ENCODE data around the gene HIC2. TPM values are rescaled to one million over a fixed set of nuclear protein-coding genes. Genes with fewer than 3 reads are reported as not detected.
"Not testable (repeated sequence)": the region's sequence is repeated elsewhere in the genome, so short reads cannot be mapped to it uniquely, and the experiment has no call there.

HIC2 gene
- total RNA-seq, 1 donor from 2014 or later, result 2.7 TPM

DNA sequence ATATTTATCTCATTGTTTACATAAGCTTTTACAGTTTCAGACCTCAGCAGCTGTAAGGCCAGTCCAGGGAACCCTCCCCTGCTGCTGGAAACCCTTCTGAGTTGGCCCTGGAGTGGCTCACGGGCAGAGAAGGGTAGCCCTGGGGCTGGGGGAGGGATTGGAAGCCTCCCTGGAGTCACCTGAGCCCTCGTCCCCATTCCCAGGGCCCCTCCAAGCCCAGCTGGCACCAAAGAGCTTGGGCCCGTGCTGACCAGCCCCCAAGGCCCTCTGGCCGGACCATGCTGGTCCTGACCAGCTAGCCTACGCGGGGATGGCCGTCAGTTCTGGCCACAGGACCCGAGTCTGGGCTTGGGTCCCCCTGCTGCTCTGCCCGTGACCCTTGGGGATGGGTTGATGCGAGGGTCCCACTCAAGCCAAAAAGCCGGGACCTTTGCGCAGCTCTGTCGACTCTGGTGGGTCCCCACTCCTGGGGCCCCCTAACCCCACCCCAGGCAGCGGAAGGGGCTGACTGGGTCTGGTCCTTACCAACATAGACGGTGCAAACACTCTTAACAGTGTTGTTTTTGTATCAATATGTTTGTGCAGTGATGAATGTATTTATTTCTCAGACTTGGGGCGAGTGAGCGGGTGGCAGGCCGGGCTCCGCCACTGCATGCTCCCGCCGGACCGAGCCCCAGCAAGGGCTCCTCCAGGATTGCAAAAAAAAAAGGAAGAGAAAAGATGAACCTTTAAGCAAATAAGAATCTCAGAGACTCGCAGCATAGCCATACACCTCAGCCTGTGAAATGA lies 32.6 kb downstream of the HIC2 start:
- DNase-seq (ENCODE audit: low read depth), result no peak

DNA sequence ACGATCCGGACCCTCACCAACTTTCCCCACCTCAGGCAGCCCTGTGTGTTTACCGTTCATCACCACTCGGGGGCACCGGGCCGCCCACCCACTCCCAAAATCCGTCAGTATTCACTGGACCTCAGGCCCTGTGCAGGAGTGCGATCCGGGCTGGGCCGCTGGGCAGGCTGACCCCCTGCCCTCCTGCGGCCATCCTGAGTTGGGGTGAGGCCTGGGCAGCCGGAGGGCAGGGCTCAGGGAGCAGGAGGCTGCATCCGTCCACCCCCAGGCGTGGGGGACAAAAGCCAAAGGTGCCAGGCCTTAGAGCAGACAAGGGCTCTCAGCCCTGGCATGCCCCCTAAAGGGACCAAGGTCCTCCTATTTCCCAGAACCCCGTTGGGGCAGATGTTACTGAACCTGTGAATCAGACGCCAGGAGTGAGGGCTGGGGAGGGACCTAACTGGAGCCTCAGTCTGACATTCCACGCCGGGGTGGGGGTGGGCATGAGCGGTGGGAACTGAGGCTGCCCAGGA lies 33.2 kb downstream of the HIC2 start:
- no peak for DNase-seq (ENCODE audit: low read depth)

- no peak for DNase-seq (ENCODE audit: low read depth)
Measured at GRCh38 chr22:21450858-21451353, 33.7 kb downstream of the HIC2 start.

GRCh38 chr22:21451545-21452520 lies 34.7 kb downstream of the HIC2 start:
- DNase-seq (ENCODE audit: low read depth), result no peak

DNA sequence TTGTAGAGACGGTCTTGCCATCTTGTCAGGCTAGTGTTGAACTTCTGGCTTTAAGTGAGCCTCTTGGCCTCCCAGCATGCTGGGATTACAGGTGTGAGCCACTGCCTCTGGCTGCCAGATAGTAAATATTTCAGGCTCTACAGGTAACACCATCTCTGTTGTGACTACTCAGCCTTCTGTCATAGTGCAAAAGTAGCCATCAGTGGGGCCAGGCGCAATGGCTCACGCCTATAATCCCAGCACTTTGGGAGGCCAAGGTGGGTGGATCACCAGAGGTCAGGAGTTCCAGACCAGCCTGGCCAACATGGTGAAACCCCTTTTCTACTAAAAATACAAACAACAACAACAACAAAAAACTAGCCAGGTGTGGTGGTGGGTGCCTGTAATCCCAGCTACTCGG lies 35.5 kb downstream of the HIC2 start:
- not testable (repeated sequence) for DNase-seq (ENCODE audit: low read depth)

DNA sequence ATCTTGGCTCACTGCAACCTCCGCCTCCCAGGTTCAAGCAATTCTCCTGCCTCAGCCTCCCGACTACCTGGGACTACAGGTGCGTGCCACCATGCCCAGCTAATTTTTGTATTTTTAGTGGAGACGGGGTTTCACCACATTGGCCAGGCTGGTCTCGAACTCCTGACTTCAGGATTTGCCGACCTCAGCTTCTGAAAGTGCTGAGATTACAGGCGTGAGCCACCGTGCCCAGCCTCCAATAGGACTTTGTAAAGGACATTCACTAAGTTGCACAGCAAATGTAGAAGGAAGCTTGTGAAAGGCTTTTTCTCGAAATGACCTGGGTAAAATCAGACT lies 37.8 kb downstream of the HIC2 start:
- not testable (repeated sequence) for DNase-seq (ENCODE audit: low read depth)

- DNase-seq (ENCODE audit: low read depth), result no peak
Measured at GRCh38 chr22:21455334-21456089, 38.3 kb downstream of the HIC2 start.

DNA sequence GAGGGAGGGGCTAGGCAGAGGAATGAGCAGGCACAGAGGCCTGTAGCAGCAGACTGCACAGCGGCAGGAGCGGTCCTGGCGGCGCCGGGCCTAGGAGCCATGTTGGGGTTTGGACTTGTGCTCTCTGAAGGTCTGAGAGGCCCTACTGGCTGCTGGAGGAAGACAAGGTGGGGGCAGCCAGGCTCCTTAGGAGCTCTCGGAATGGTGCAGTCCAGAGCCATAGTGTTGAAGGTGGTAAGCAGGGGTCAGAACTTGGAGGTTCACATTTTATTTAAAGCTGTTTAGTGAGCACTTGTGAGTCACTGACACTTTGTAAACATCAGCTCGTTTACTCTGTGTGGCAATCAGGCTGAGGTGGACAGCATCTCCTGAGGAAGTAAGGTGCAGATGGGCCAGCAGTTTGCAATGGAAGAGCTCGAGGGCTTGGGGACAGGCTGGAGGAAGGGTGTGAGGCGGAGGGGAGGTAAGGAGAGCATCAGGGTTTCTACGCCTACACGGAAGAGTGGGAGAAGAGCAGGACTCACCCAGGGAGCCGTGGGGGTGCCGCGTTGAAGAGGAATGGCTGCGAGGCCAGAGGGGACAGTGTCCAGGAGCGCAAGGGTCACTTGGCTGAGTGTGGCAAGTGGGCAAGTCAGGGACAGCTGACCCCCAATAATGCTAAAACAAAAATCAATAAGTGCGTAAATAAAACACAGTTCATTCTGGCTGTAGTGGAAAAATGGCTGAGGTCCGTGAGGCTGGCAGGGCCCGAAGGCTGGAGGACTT lies 40.0 kb downstream of the HIC2 start:
- DNase-seq (ENCODE audit: low read depth), result peak; percentile 6

GRCh38 chr22:21462672-21463071 lies 45.5 kb downstream of the HIC2 start:
- DNase-seq (ENCODE audit: low read depth), result not testable (repeated sequence)

DNA sequence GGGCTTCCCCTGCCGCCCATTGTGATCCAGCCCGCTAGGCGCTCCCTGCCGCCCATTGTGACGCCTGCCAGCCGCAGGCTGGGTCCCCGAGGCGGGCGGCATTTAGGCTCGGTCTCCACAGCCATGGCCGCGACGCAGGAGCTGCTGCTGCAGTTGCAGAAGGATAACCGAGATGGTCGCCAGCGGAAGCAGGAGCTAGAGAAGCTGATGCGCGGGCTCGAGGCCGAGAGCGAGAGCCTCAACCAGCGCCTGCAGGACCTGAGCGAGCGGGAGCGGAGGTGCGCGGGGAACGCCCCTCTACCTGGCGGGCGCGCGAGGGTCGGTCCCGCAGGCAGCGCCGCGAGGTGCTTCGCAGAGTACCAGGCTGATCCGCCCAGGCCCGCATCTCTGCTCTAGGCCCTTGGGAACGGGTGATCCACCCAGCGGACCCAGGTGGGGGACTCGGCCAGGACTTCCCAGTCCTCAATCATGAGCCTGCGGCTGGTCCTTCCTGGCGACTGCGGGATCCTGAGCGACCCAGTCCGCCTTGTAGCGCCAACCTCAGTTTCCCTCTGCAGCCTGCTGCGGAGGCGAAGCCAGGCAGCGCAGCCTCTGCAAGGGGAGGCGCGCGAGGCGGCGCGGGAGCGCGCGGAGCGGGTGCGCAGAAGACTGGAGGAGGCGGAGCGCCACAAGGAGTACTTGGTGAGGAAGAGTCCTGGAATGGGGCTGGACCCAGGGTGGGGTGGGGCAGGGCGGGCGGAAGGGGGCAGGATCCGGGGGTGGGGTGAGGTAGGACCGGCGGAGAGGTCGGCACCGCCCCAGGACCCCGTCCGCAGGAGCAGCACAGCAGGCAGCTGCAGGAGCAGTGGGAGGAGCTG lies 50.4 kb downstream of the HIC2 start, which contains the start of gene TMEM191C:
Gene TMEM191C, plus strand, starts transcription at position 51 of the 857 bp plus-strand sequence. Its CDS starts 73 bp downstream, at position 124.
- not testable (repeated sequence) for DNase-seq (ENCODE audit: low read depth)

DNA sequence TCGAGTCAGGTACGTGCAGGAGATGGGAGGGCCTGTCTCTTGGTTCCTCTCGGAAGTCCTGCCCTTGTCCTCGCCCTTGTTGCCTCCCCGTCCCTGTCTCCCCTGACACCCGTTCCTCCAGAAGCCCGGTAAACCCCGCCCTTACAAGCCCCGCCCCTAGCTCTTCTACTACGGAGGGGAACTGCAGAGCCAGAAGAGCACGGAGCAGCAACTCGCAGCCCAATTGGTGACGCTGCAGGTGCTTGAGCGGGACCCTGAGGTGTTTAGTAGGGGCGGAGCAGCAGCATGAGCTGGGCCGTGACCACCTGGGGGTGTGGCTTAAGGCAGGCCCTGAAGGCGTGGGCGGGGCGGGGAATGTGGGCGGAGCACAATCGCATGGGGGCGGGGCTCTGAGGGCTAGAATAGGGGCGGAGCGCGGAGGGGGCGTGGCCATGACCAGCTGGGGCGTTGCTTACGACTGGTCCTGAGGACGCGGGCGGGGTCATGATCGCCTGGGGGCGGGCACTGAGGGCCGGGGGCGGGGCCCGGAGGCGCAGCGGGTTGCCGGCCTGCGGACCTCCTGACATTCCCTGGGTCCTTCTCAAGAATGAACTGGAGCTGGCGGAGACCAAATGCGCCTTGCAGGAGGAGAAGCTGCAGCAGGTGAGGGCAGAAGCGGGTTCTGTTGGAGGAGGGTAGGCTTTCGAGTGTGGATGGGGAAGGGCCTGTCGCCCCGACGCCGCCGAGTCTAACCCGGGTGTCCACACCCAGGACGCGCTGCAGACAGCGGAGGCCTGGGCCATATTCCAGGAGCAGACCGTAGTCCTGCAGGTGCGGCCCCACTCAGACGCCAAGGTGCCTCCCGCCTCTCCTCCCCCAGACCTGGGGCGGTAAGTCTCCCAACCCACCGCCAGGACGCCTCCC lies 51.3 kb downstream of the HIC2 start:
- peak; percentile 75 for DNase-seq (ENCODE audit: low read depth)

- DNase-seq (ENCODE audit: low read depth), result not testable (repeated sequence)
Measured at GRCh38 chr22:21469097-21469994, 52.2 kb downstream of the HIC2 start.

GRCh38 chr22:21472984-21473383 lies 55.8 kb downstream of the HIC2 start:
- DNase-seq (ENCODE audit: low read depth), result not testable (repeated sequence)

- not testable (repeated sequence) for DNase-seq (ENCODE audit: low read depth)
Measured at GRCh38 chr22:21473664-21474063, 56.5 kb downstream of the HIC2 start.

- DNase-seq (ENCODE audit: low read depth), result not testable (repeated sequence)
Measured at GRCh38 chr22:21484039-21484438, 66.9 kb downstream of the HIC2 start.

DNA sequence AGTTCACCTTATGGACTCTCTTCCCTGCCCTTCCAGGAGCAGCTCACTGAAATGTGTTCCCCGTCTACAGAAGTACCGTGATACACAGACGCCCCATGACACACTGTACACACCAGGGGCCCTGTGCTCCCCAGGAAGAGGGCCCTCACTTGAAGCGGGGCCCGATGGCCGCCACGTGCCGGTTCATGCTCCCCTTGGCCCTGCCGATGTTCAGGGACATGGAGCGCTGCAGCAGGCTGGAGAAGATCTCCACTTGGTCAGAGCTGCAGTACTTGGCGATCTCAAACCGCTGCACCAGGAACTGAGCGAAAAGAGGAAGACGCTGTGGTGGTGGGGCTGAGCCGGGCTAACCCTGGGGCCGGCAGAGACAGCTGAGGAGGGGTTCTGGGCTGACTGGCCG lies 70.6 kb downstream of the HIC2 start:
- not testable (repeated sequence) for DNase-seq (ENCODE audit: low read depth)

GRCh38 chr22:21489149-21489680 lies 72.0 kb downstream of the HIC2 start:
- not testable (repeated sequence) for DNase-seq (ENCODE audit: low read depth)
